GM12878 (cell line): ENCODE results near the gene PLPP1. TPM values are rescaled to one million over a fixed set of nuclear protein-coding genes. Genes with fewer than 3 reads are reported as not detected.
A peak's percentile ranks its signal among the peaks of the same experiment; 100 is the strongest.

ENCODE experiments used
- ATAC-seq: fragments of 200-7000 bp; cut with Tn5 transposase; 3 replicates; pipeline ENCODE4 v1.9.1; 2020; ENCODE audit warnings: mild to moderate bottlenecking, moderate library complexity
- BruUV-seq: library from RNA; stranded (reverse); fragments of 400-500 nt; replicated peaks from 2 replicates; lab custom pipeline; 2021; lab: Mats Ljungman, UMichigan
- CTCF ChIA-PET: fragments of 300-600 bp; sonication (Branson Sonifier 250); formaldehyde crosslinking; extraction: SDS; loops from one replicate; lab custom pipeline; 2021; ENCODE audit warnings: inconsistent platforms; lab: Yijun Ruan, JAX
- POLR2A ChIA-PET: fragments of 350-600 bp; formaldehyde crosslinking; extraction: SDS; loops from one replicate; lab custom pipeline; 2021; ENCODE audit warnings: inconsistent platforms; lab: Charles Lee
- RAD21 ChIA-PET: fragments of 300-600 bp; sonication (Branson Sonifier 250); formaldehyde crosslinking; loops from one replicate; lab custom pipeline; 2023; ENCODE audit warnings: antibody characterized with exemption; ENCODE audit not compliant: unreplicated experiment; lab: Charles Lee
- SMC1A ChIA-PET: fragments of 300-600 bp; sonication (Branson Sonifier 250); formaldehyde crosslinking; loops from one replicate; lab custom pipeline; 2023; ENCODE audit not compliant: unreplicated experiment, uncharacterized antibody; lab: Charles Lee
- DNase-seq: peaks from one replicate; pipeline ENCODE4 v3.0.0-alpha.2; 2011; ENCODE audit warnings: low read depth, low spot score
- FAIRE-seq: peaks from 3 replicates; lab custom pipeline; 2011; peaks lifted over from hg19 to GRCh38; lab: Jason Lieb, UNC
- H2AFZ ChIP-seq: 2 replicates; pipeline ENCODE4 v1.6.0; 2011; ENCODE audit warnings: low read depth, low read length, control low read depth; ENCODE audit not compliant: control insufficient read depth
- H3K27ac ChIP-seq: 2 replicates; pipeline ENCODE4 v1.5.1; 2011; ENCODE audit warnings: control low read depth; ENCODE audit not compliant: control insufficient read depth, insufficient read depth
- H3K27me3 ChIP-seq, 2 experiments: replicated peaks in 1 of 2; 2 replicates each; pipeline versions ENCODE4 v1.6.0 to v1.6.1; 2011; ENCODE audit warnings: low read length in 1 of 2; ENCODE audit not compliant: control insufficient read depth in 2 of 2, insufficient read depth in 2 of 2
- H3K36me3 ChIP-seq, 2 experiments: 2 replicates each; pipeline ENCODE4 v1.5.1; 2011; ENCODE audit warnings: low read length in 1 of 2; ENCODE audit not compliant: control insufficient read depth in 2 of 2, insufficient read depth in 2 of 2
- H3K4me1 ChIP-seq: 2 replicates; pipeline ENCODE4 v1.6.1; 2011; ENCODE audit warnings: mild to moderate bottlenecking, low read length, moderate library complexity, mixed read lengths; ENCODE audit not compliant: control insufficient read depth, insufficient read depth
- H3K4me2 ChIP-seq: 2 replicates; pipeline ENCODE4 v1.6.0; 2011; ENCODE audit warnings: control low read depth; ENCODE audit not compliant: control insufficient read depth, insufficient read depth
- H3K4me3 ChIP-seq: fragments of 200-600 bp; sonication (generic); 2 replicates; pipeline ENCODE4 v1.5.1; 2016
- H3K79me2 ChIP-seq: 2 replicates; pipeline ENCODE4 v1.6.0; 2011; ENCODE audit warnings: low read length; ENCODE audit not compliant: control insufficient read depth, insufficient read depth
- H3K9ac ChIP-seq: 2 replicates; pipeline ENCODE4 v1.8.0; 2011; ENCODE audit warnings: low read length, control low read depth, mixed read lengths; ENCODE audit not compliant: control insufficient read depth, insufficient read depth
- H3K9me3 ChIP-seq: replicated peaks from 3 replicates; pipeline ENCODE4 v1.5.1; 2011; ENCODE audit warnings: mild to moderate bottlenecking, low read length; ENCODE audit not compliant: control insufficient read depth, insufficient read depth
- H4K20me1 ChIP-seq: 2 replicates; pipeline ENCODE4 v1.6.0; 2011; ENCODE audit not compliant: control insufficient read depth, insufficient read depth
- EED ChIP-seq: sonication (generic); IDR thresholded peaks from 2 replicates; pipeline ENCODE4 v1.6.1; 2016; ENCODE audit warnings: antibody characterized with exemption, low read depth
- KAT2A ChIP-seq: conservative IDR thresholded peaks from 2 replicates; pipeline ENCODE4 v1.6.1; 2011; ENCODE audit warnings: low read depth, low read length; ENCODE audit not compliant: control insufficient read depth
- MXI1 ChIP-seq: fragments of 150-350 bp; IDR thresholded peaks from 2 replicates; pipeline ENCODE4 v1.6.1; 2011; ENCODE audit warnings: low read depth, mild to moderate bottlenecking, inconsistent platforms, low read length, improper control_type of control experiment
- PKNOX1 ChIP-seq: fragments of 450-650 bp; IDR thresholded peaks from 2 replicates; pipeline ENCODE4 v1.6.1; 2016; ENCODE audit warnings: mild to moderate bottlenecking
- RUNX3 ChIP-seq: IDR thresholded peaks from 2 replicates; pipeline ENCODE4 v1.6.1; 2012; ENCODE audit warnings: low read length, inconsistent platforms
- SUPT20H ChIP-seq: IDR thresholded peaks from 2 replicates; pipeline ENCODE4 v1.6.1; 2011; ENCODE audit warnings: low read depth, mild to moderate bottlenecking, low read length, moderate library complexity, borderline replicate concordance; ENCODE audit not compliant: control insufficient read depth
- TARDBP ChIP-seq: IDR thresholded peaks from 2 replicates; pipeline ENCODE4 v1.6.1; 2016; ENCODE audit warnings: borderline replicate concordance
- ZBTB40 ChIP-seq: fragments of 450-650 bp; IDR thresholded peaks from 2 replicates; pipeline ENCODE4 v1.6.1; 2016; ENCODE audit warnings: mild to moderate bottlenecking, moderate library complexity, borderline replicate concordance
- ZNF622 ChIP-seq: fragments of 450-650 bp; IDR thresholded peaks from 2 replicates; pipeline ENCODE4 v1.6.1; 2017; ENCODE audit warnings: mild to moderate bottlenecking, inconsistent platforms
- WGBS: methylation state at CpG from one replicate; pipeline ENCODE4 v1.1.6; 2016; ENCODE audit warnings: low lambda C conversion rate; ENCODE audit not compliant: insufficient replicate concordance, insufficient coverage; ENCODE audit errors: missing lambda C conversion rate; 5-methylcytosine and 5-hydroxymethylcytosine counted together
- in situ Hi-C: fragments of 300-500 bp; cut with MboI; formaldehyde crosslinking; loops from 9 replicates; pipeline ENCODE4 v1.14.3; 2018; ENCODE audit warnings: mixed read lengths
- intact Hi-C: fragments of 100-400 bp; cut with micrococcal nuclease; formaldehyde crosslinking; loops from one replicate; pipeline ENCODE4 v1.14.2; 2022; ENCODE audit not compliant: unreplicated experiment
- polyA plus RNA-seq, 11 experiments: library from polyadenylated mRNA; depleted of rRNA in 4 of 11; unstranded in 6 of 11; stranded (reverse) in 5 of 11; fragments of >200 nt; fragmentation: Nextera tagmentation in 4 of 11; fragmentation: Illumina TruSeq in 1 of 11; extraction: Ambion mirVana in 4 of 11; extraction: Trizol in 1 of 11; gene quantifications; 1 replicate in 1 of 11; 2 replicates in 10 of 11; pipeline versions ENCODE4 v1.2.1 to v1.2.3, GENCODE V29; 2011 to 2016; ENCODE audit warnings: inconsistent platforms in 2 of 11, missing spikeins in 2 of 11, low read depth in 1 of 11
- total RNA-seq, 4 experiments: library from RNA; depleted of rRNA in 3 of 4; stranded (reverse); fragments of >200 nt in 3 of 4; fragmentation: Illumina TruSeq in 1 of 4; extraction: Trizol in 1 of 4; gene quantifications; 2 replicates each; pipeline versions ENCODE4 v1.2.1 to v1.2.3, GENCODE V29; 2013 to 2021

The PLPP1 gene
- total and polyA plus RNA-seq, 10 of the 15 experiments (the other 5 are each of a cell fraction or from before 2014, with no cell fraction given) = 3.0 to 11.3 (median 8.1) TPM

- no peaks in the 10 kb centered on the region for H3K36me3 ChIP-seq
- H3K9me3 ChIP-seq = no peaks in the 10 kb centered on the region
- ChIA-PET RAD21 (no interaction called here), CTCF (interaction anchor here (0.6 kb wide), 1 partner anchor 1219 kb away, joined by 3 read pairs; no protein-coding TSS in a partner anchor), POLR2A (interaction anchor here (0.6 kb wide), 1 partner anchor 54 kb away, joined by 3 read pairs; no protein-coding TSS in a partner anchor)
- H3K27me3 ChIP-seq = no peaks in the 10 kb centered on the region
- no peak overlapping the region for H3K27ac ChIP-seq
- no peaks in the 10 kb centered on the region for H4K20me1 ChIP-seq
- H3K79me2 ChIP-seq = no peaks in the 10 kb centered on the region
- no TSS peak for BruUV-seq
- 63% methylated on average over 3 of the region's 3 CpGs for WGBS
- H3K4me1 ChIP-seq = peaks cover 10% of the 10 kb centered on the region
- ATAC-seq = peak; percentile 75
- no peak overlapping the region for H3K4me3 ChIP-seq
- no peak overlapping the region for H3K9ac ChIP-seq
- no peak for TF ChIP-seq EED
- TF ChIP-seq SUPT20H = no peak
- TF ChIP-seq TARDBP = no peak
- TF ChIP-seq PKNOX1 = peak; percentile 63
- no peak for TF ChIP-seq MXI1
- TF ChIP-seq KAT2A = no peak
- TF ChIP-seq ZNF622 = no peak
- no peak for TF ChIP-seq ZBTB40
- TF ChIP-seq RUNX3 = peak; percentile 50
- TF ChIP-seq, all 136 proteins: peak for 2
- Histone ChIP-seq H3K4me2 (peak overlapping the region; percentile 44), H2AFZ (peak overlapping the region; percentile 65)
- DNase-seq = peak; percentile 52
- SMC1A ChIA-PET = no interaction called here
- in situ Hi-C loops = no loop called here
- intact Hi-C loops = no loop called here
- FAIRE-seq = peak; percentile 84
Observed at GRCh38 chr5:55564721-55565120, 30.0 kb upstream of the PLPP1 start.
